Measurements from ENCODE around the gene ATIC. TPM values are rescaled to one million over a fixed set of nuclear protein-coding genes. Genes with fewer than 3 reads are reported as not detected.

The ATIC gene
- total RNA-seq, 1 experiment from 2014 or later: 297 TPM

DNA sequence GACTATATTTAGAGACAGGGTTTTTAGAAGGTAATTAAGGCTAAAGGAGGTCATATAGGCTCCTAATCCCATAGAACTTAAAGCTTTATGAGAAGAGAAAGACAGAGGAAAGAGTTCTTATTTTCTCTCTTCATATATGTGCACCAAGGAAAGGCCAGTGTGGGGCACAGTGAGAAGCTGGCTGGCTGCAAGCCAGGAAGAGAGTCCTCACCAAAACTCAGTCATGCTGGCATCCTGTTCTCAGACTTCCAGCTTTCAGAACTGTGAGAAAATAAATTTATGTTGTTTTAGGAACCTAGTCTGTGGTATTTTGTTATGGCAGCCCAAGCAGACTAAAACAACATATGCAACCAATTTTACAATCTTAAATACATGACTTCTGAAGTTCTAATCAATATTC lies 31.5 kb upstream of the ATIC start:
- Mint-ChIP-seq H3K4me3 (ENCODE audit: unreplicated experiment) (no peak overlapping the region), H3K9me3 (ENCODE audit: unreplicated experiment) (no peaks in the 10 kb centered on the region), H3K36me3 (ENCODE audit: insufficient read depth, unreplicated experiment) (no peaks in the 10 kb centered on the region), H3K4me1 (ENCODE audit: insufficient read depth, unreplicated experiment) (no peaks in the 10 kb centered on the region), H3K27me3 (ENCODE audit: insufficient read depth, unreplicated experiment) (no peaks in the 10 kb centered on the region), H3K27ac (ENCODE audit: low read depth, unreplicated experiment) (no peak overlapping the region)
- intact Hi-C loops (cut with micrococcal nuclease): no loop called here
- DNase-seq (ENCODE audit: unreplicated experiment): peak; percentile 33
- CTCF ChIA-PET: interaction anchor here (0.7 to 0.8 kb wide), 2 partner anchors 40 to 192 kb away, joined by 3 to 4 read pairs; no protein-coding TSS in a partner anchor
- no TSS peak for BruUV-seq (replicated peaks)
- POLR2A ChIA-PET: interaction anchor here (0.6 to 1.0 kb wide), 2 partner anchors 31 to 107 kb away, joined by 3 to 4 read pairs; partner anchors contain the start of gene ATIC
- TF ChIP-seq, protein P1, sequence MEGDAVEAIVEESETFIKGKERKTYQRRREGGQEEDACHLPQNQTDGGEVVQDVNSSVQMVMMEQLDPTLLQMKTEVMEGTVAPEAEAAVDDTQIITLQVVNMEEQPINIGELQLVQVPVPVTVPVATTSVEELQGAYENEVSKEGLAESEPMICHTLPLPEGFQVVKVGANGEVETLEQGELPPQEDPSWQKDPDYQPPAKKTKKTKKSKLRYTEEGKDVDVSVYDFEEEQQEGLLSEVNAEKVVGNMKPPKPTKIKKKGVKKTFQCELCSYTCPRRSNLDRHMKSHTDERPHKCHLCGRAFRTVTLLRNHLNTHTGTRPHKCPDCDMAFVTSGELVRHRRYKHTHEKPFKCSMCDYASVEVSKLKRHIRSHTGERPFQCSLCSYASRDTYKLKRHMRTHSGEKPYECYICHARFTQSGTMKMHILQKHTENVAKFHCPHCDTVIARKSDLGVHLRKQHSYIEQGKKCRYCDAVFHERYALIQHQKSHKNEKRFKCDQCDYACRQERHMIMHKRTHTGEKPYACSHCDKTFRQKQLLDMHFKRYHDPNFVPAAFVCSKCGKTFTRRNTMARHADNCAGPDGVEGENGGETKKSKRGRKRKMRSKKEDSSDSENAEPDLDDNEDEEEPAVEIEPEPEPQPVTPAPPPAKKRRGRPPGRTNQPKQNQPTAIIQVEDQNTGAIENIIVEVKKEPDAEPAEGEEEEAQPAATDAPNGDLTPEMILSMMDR (IDR thresholded peaks at IDR 0.05; ENCODE audit: unreplicated experiment): no peak

DNA sequence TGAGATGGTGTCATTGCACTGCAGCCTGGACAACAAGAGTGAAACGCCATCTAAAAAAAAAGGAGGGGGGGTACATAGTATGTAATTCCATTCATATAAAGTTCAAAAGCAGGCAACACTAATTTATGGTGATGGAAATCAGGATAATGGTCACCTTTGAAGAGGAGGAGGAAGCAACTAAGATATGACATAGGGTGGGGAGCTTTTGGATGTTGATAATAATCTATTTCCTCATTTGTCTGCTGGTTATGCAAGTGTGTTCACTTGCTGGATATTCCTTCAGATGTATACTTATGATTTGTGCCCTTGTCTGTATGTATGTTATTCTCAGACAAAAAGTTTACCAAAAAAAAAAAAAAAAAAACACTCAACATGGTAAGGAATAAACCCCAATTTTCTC lies 28.6 kb upstream of the ATIC start:
- DNase-seq (ENCODE audit: unreplicated experiment): no peak
- Mint-ChIP-seq H3K4me1 (ENCODE audit: insufficient read depth, unreplicated experiment) (no peaks in the 10 kb centered on the region), H3K27ac (ENCODE audit: low read depth, unreplicated experiment) (no peak overlapping the region), H3K36me3 (ENCODE audit: insufficient read depth, unreplicated experiment) (no peaks in the 10 kb centered on the region), H3K4me3 (ENCODE audit: unreplicated experiment) (no peak overlapping the region), H3K27me3 (ENCODE audit: insufficient read depth, unreplicated experiment) (no peaks in the 10 kb centered on the region), H3K9me3 (ENCODE audit: unreplicated experiment) (no peaks in the 10 kb centered on the region)
- POLR2A ChIA-PET: interaction anchor here (0.6 kb wide), 1 partner anchor 14 kb away, joined by 3 read pairs; no protein-coding TSS in a partner anchor
- TF ChIP-seq, protein P1 (IDR thresholded peaks at IDR 0.05; ENCODE audit: unreplicated experiment): no peak
- CTCF ChIA-PET: interaction anchor here (0.6 to 1.8 kb wide), 3 partner anchors 20 to 637 kb away, joined by 3 to 5 read pairs (median 4); no protein-coding TSS in a partner anchor
- BruUV-seq (replicated peaks): no TSS peak
- intact Hi-C loops (cut with micrococcal nuclease): no loop called here

DNA sequence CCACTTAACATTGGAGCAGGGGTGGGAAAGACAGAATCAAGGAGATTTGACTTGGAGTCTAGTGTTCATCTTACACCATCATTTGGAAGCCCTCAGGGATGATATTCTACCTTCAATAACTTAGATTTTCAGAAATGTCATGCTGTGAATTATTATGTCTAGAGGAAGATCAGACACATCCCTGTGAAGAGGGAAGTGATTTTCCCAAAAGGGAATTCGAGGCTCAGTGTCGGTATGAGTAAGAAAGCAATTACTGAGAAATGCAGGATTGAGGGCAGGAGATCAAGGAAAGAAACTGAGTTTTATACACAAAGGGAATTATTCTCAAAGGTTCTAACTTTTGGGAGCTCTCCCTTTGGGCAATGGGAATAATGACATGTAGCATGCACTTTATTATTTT lies 25.6 kb upstream of the ATIC start:
- intact Hi-C loops (cut with micrococcal nuclease): no loop called here
- ChIA-PET CTCF (no interaction called here), POLR2A (no interaction called here)
- no TSS peak for BruUV-seq (replicated peaks)
- TF ChIP-seq, protein P1 (IDR thresholded peaks at IDR 0.05; ENCODE audit: unreplicated experiment): no peak
- Mint-ChIP-seq H3K36me3 (ENCODE audit: insufficient read depth, unreplicated experiment) (no peaks in the 10 kb centered on the region), H3K4me3 (ENCODE audit: unreplicated experiment) (no peak overlapping the region), H3K27me3 (ENCODE audit: insufficient read depth, unreplicated experiment) (no peaks in the 10 kb centered on the region), H3K27ac (ENCODE audit: low read depth, unreplicated experiment) (no peak overlapping the region), H3K4me1 (ENCODE audit: insufficient read depth, unreplicated experiment) (no peaks in the 10 kb centered on the region), H3K9me3 (ENCODE audit: unreplicated experiment) (peaks cover 8% of the 10 kb centered on the region)
- no peak for DNase-seq (ENCODE audit: unreplicated experiment)

DNA sequence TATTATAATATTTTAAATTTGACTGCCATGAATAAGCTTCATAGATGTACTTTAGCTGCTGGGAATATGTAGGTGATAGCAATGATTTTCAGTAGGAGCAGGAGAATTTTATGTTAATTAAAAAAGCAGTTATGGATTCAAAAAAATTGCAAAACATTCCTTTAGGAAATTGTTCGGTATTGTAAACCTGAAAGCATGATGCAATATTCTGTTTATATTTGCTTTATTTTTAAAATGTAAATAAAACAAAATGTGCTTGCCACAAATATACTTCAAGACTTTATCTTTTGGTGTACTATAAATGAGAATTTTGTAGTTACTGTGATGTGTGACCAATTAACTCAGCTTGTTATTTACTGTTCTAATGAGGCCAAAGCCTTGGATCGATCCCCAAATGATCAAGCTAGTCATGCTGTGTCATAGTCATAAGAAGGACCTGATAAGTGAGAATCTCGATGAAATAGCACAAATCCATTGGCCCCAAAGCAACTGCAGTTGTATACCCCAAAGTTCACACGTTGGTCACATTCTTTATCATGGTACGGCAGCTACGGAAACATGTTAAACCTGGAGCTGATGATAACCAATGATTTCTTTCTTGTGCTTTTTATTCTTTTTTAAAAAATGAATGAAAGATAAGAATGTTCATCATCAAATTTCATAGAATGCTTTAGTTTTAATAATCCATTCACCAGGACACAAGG lies 23.6 kb upstream of the ATIC start:
- TF ChIP-seq, protein P1 (IDR thresholded peaks at IDR 0.05; ENCODE audit: unreplicated experiment): no peak
- intact Hi-C loops (cut with micrococcal nuclease): no loop called here
- ChIA-PET CTCF (interaction anchor here (0.6 kb wide), 1 partner anchor 12 kb away, joined by 3 read pairs; no protein-coding TSS in a partner anchor), POLR2A (interaction anchor here (0.7 kb wide), 1 partner anchor 563 kb away, joined by 3 read pairs; no protein-coding TSS in a partner anchor)
- peaks cover 8% of the 10 kb centered on the region for H3K9me3 Mint-ChIP-seq (ENCODE audit: unreplicated experiment)
- no peak overlapping the region for H3K27ac Mint-ChIP-seq (ENCODE audit: low read depth, unreplicated experiment)
- no TSS peak for BruUV-seq (replicated peaks)
- H3K36me3 Mint-ChIP-seq (ENCODE audit: insufficient read depth, unreplicated experiment): no peaks in the 10 kb centered on the region
- DNase-seq (ENCODE audit: unreplicated experiment): no peak
- no peaks in the 10 kb centered on the region for H3K4me1 Mint-ChIP-seq (ENCODE audit: insufficient read depth, unreplicated experiment)
- H3K27me3 Mint-ChIP-seq (ENCODE audit: insufficient read depth, unreplicated experiment): no peaks in the 10 kb centered on the region
- no peak overlapping the region for H3K4me3 Mint-ChIP-seq (ENCODE audit: unreplicated experiment)
